ENCODE measurements around the gene TOM1L2.

- no peak for TF ChIP-seq POLR2AphosphoS5 (IDR thresholded peaks at IDR 0.05; ENCODE audit: low read depth)
- no peak for TF ChIP-seq CTCF (IDR thresholded peaks at IDR 0.05; ENCODE audit: insufficient read depth, low read length)
- TF ChIP-seq REST (IDR thresholded peaks at IDR 0.05; ENCODE audit: insufficient replicate concordance, low read depth) = no peak
- TF ChIP-seq GABPA (IDR thresholded peaks at IDR 0.05; ENCODE audit: low read depth) = no peak
- TF ChIP-seq SPI1 (IDR thresholded peaks at IDR 0.05; ENCODE audit: borderline replicate concordance, low read depth) = no peak
Observed at GRCh38 chr17:17987901-17988300, 15.7 kb upstream of the TOM1L2 start.
